SK-N-MC (cell line): Measurements from ENCODE around the gene KIFC3.

ENCODE experiments used
- EZH2 ChIP-seq: fragments of 200-600 bp; sonication (generic); IDR thresholded peaks from one replicate; pipeline ENCODE4 v1.6.1; 2017; ENCODE audit warnings: antibody characterized with exemption
- FOXP2 ChIP-seq: optimal IDR thresholded peaks from 2 replicates; pipeline ENCODE3; 2011; ENCODE audit warnings: mild to moderate bottlenecking, moderate library complexity; ENCODE audit not compliant: insufficient read depth; ENCODE audit errors: extremely low read length, control extremely low read depth
- POLR2AphosphoS5 ChIP-seq: IDR thresholded peaks from 2 replicates; pipeline ENCODE4 v1.6.1; 2012; ENCODE audit warnings: mild to moderate bottlenecking, low read depth, low read length, borderline replicate concordance

DNA sequence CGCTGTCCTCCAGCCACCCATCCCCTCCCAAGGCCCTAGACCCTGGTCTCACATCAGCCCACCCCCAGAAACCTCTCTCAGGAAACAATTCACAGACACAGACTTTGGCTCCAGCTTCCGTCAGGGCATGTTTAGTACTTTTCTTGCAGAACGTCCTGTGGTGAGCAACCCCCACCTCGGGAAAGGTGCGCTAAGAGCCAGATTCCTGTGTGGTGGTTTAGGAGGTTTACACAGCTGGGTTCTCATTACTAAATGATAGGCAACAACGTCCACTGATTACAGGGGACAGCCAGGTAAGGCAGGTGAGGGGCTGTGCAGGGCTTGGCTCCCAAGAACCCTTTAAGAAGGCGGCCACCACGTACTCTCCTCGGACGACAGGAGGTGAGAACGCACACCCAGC lies 29.3 kb downstream of the KIFC3 start:
- TF ChIP-seq POLR2AphosphoS5 (no peak), EZH2 (no peak), FOXP2 (no peak)
